GM12878 (cell line): ENCODE data around the gene GAREM1. TPM values are rescaled to one million over a fixed set of nuclear protein-coding genes. Genes with fewer than 3 reads are reported as not detected.

Experiments used
- ATAC-seq: fragments of 200-7000 bp; cut with Tn5 transposase; 3 replicates; pipeline ENCODE4 v1.9.1; 2020; ENCODE audit warnings: mild to moderate bottlenecking, moderate library complexity
- BruUV-seq: library from RNA; stranded (reverse); fragments of 400-500 nt; replicated peaks from 2 replicates; lab custom pipeline; 2021; lab: Mats Ljungman, UMichigan
- CTCF ChIA-PET: fragments of 300-600 bp; sonication (Branson Sonifier 250); formaldehyde crosslinking; extraction: SDS; loops from one replicate; lab custom pipeline; 2021; ENCODE audit warnings: inconsistent platforms; lab: Yijun Ruan, JAX
- POLR2A ChIA-PET: fragments of 350-600 bp; formaldehyde crosslinking; extraction: SDS; loops from one replicate; lab custom pipeline; 2021; ENCODE audit warnings: inconsistent platforms; lab: Charles Lee
- RAD21 ChIA-PET: fragments of 300-600 bp; sonication (Branson Sonifier 250); formaldehyde crosslinking; loops from one replicate; lab custom pipeline; 2023; ENCODE audit warnings: antibody characterized with exemption; ENCODE audit not compliant: unreplicated experiment; lab: Charles Lee
- SMC1A ChIA-PET: fragments of 300-600 bp; sonication (Branson Sonifier 250); formaldehyde crosslinking; loops from one replicate; lab custom pipeline; 2023; ENCODE audit not compliant: unreplicated experiment, uncharacterized antibody; lab: Charles Lee
- DNase-seq: peaks from one replicate; pipeline ENCODE4 v3.0.0-alpha.2; 2011; ENCODE audit warnings: low read depth, low spot score
- FAIRE-seq: peaks from 3 replicates; lab custom pipeline; 2011; peaks lifted over from hg19 to GRCh38; lab: Jason Lieb, UNC
- H2AFZ ChIP-seq: 2 replicates; pipeline ENCODE4 v1.6.0; 2011; ENCODE audit warnings: low read depth, low read length, control low read depth; ENCODE audit not compliant: control insufficient read depth
- H3K27ac ChIP-seq: 2 replicates; pipeline ENCODE4 v1.5.1; 2011; ENCODE audit warnings: control low read depth; ENCODE audit not compliant: control insufficient read depth, insufficient read depth
- H3K27me3 ChIP-seq, 2 experiments: replicated peaks in 1 of 2; 2 replicates each; pipeline versions ENCODE4 v1.6.0 to v1.6.1; 2011; ENCODE audit warnings: low read length in 1 of 2; ENCODE audit not compliant: control insufficient read depth in 2 of 2, insufficient read depth in 2 of 2
- H3K36me3 ChIP-seq, 2 experiments: 2 replicates each; pipeline ENCODE4 v1.5.1; 2011; ENCODE audit warnings: low read length in 1 of 2; ENCODE audit not compliant: control insufficient read depth in 2 of 2, insufficient read depth in 2 of 2
- H3K4me1 ChIP-seq: 2 replicates; pipeline ENCODE4 v1.6.1; 2011; ENCODE audit warnings: mild to moderate bottlenecking, low read length, moderate library complexity, mixed read lengths; ENCODE audit not compliant: control insufficient read depth, insufficient read depth
- H3K4me2 ChIP-seq: 2 replicates; pipeline ENCODE4 v1.6.0; 2011; ENCODE audit warnings: control low read depth; ENCODE audit not compliant: control insufficient read depth, insufficient read depth
- H3K4me3 ChIP-seq: fragments of 200-600 bp; sonication (generic); 2 replicates; pipeline ENCODE4 v1.5.1; 2016
- H3K79me2 ChIP-seq: 2 replicates; pipeline ENCODE4 v1.6.0; 2011; ENCODE audit warnings: low read length; ENCODE audit not compliant: control insufficient read depth, insufficient read depth
- H3K9ac ChIP-seq: 2 replicates; pipeline ENCODE4 v1.8.0; 2011; ENCODE audit warnings: low read length, control low read depth, mixed read lengths; ENCODE audit not compliant: control insufficient read depth, insufficient read depth
- H3K9me3 ChIP-seq: replicated peaks from 3 replicates; pipeline ENCODE4 v1.5.1; 2011; ENCODE audit warnings: mild to moderate bottlenecking, low read length; ENCODE audit not compliant: control insufficient read depth, insufficient read depth
- H4K20me1 ChIP-seq: 2 replicates; pipeline ENCODE4 v1.6.0; 2011; ENCODE audit not compliant: control insufficient read depth, insufficient read depth
- BACH1 ChIP-seq: fragments of 450-650 bp; IDR thresholded peaks from 2 replicates; pipeline ENCODE4 v1.6.1; 2017; ENCODE audit warnings: mild to moderate bottlenecking, borderline replicate concordance
- CBFB ChIP-seq: IDR thresholded peaks from 2 replicates; pipeline ENCODE4 v1.6.1; 2016; ENCODE audit warnings: antibody characterized with exemption, low read depth
- CEBPB ChIP-seq, 2 experiments: fragments of 150-350 bp in 1 of 2; IDR thresholded peaks; 2 replicates each; pipeline ENCODE4 v1.6.1; 2012 to 2014; ENCODE audit warnings: low read depth in 2 of 2, low read length in 2 of 2, borderline replicate concordance in 1 of 2, inconsistent platforms in 1 of 2
- ESRRA ChIP-seq: IDR thresholded peaks from 2 replicates; pipeline ENCODE4 v1.6.1; 2012; ENCODE audit warnings: mild to moderate bottlenecking, low read length, improper control_type of control experiment
- ETV6 ChIP-seq, 2 experiments: fragments of 450-650 bp in 1 of 2; IDR thresholded peaks in 1 of 2; conservative IDR thresholded peaks in 1 of 2; 2 replicates each; pipeline ENCODE4 v1.6.1; 2014; ENCODE audit warnings: antibody characterized with exemption in 1 of 2, borderline replicate concordance in 1 of 2, low read depth in 1 of 2, mild to moderate bottlenecking in 1 of 2, moderate library complexity in 1 of 2
- IRF4 ChIP-seq: IDR thresholded peaks from 2 replicates; pipeline ENCODE4 v1.6.1; 2011; ENCODE audit warnings: low read depth, low read length
- NFIC ChIP-seq: IDR thresholded peaks from 2 replicates; pipeline ENCODE4 v1.6.1; 2012; ENCODE audit warnings: low read depth, mild to moderate bottlenecking, inconsistent platforms, low read length, moderate library complexity
- NR2C1 ChIP-seq: fragments of 450-650 bp; IDR thresholded peaks from 2 replicates; pipeline ENCODE4 v1.6.1; 2017; ENCODE audit warnings: antibody characterized with exemption, mild to moderate bottlenecking, moderate library complexity
- POLR2AphosphoS5 ChIP-seq: IDR thresholded peaks from 2 replicates; pipeline ENCODE4 v1.6.1; 2011; ENCODE audit warnings: mild to moderate bottlenecking, low read length, inconsistent platforms
- RAD21 ChIP-seq: IDR thresholded peaks from 2 replicates; pipeline ENCODE4 v1.6.1; 2011; ENCODE audit warnings: mild to moderate bottlenecking, low read depth, low read length, moderate library complexity; ENCODE audit not compliant: insufficient read depth
- SMAD1 ChIP-seq: fragments of 450-650 bp; IDR thresholded peaks from 2 replicates; pipeline ENCODE4 v1.6.1; 2018; ENCODE audit warnings: mild to moderate bottlenecking, low read depth; ENCODE audit not compliant: partially characterized antibody
- SREBF1 ChIP-seq: IDR thresholded peaks from 2 replicates; pipeline ENCODE4 v1.6.1; 2012; ENCODE audit warnings: mild to moderate bottlenecking, low read length
- SUZ12 ChIP-seq: fragments of 200-600 bp; sonication (generic); IDR thresholded peaks from one replicate; pipeline ENCODE4 v1.6.1; 2018; ENCODE audit warnings: antibody characterized with exemption, mild to moderate bottlenecking; ENCODE audit not compliant: unreplicated experiment
- TCF7 ChIP-seq: IDR thresholded peaks from 2 replicates; pipeline ENCODE4 v1.6.1; 2014; ENCODE audit warnings: antibody characterized with exemption, borderline replicate concordance
- ZNF207 ChIP-seq: fragments of 450-650 bp; IDR thresholded peaks from 2 replicates; pipeline ENCODE4 v1.6.1; 2014; ENCODE audit warnings: antibody characterized with exemption, mild to moderate bottlenecking, borderline replicate concordance
- WGBS: methylation state at CpG from one replicate; pipeline ENCODE4 v1.1.6; 2016; ENCODE audit warnings: low lambda C conversion rate; ENCODE audit not compliant: insufficient replicate concordance, insufficient coverage; ENCODE audit errors: missing lambda C conversion rate; 5-methylcytosine and 5-hydroxymethylcytosine counted together
- in situ Hi-C: fragments of 300-500 bp; cut with MboI; formaldehyde crosslinking; loops from 9 replicates; pipeline ENCODE4 v1.14.3; 2018; ENCODE audit warnings: mixed read lengths
- intact Hi-C: fragments of 100-400 bp; cut with micrococcal nuclease; formaldehyde crosslinking; loops from one replicate; pipeline ENCODE4 v1.14.2; 2022; ENCODE audit not compliant: unreplicated experiment
- polyA plus RNA-seq, 11 experiments: library from polyadenylated mRNA; depleted of rRNA in 4 of 11; unstranded in 6 of 11; stranded (reverse) in 5 of 11; fragments of >200 nt; fragmentation: Nextera tagmentation in 4 of 11; fragmentation: Illumina TruSeq in 1 of 11; extraction: Ambion mirVana in 4 of 11; extraction: Trizol in 1 of 11; gene quantifications; 1 replicate in 1 of 11; 2 replicates in 10 of 11; pipeline versions ENCODE4 v1.2.1 to v1.2.3, GENCODE V29; 2011 to 2016; ENCODE audit warnings: inconsistent platforms in 2 of 11, missing spikeins in 2 of 11, low read depth in 1 of 11
- total RNA-seq, 4 experiments: library from RNA; depleted of rRNA in 3 of 4; stranded (reverse); fragments of >200 nt in 3 of 4; fragmentation: Illumina TruSeq in 1 of 4; extraction: Trizol in 1 of 4; gene quantifications; 2 replicates each; pipeline versions ENCODE4 v1.2.1 to v1.2.3, GENCODE V29; 2013 to 2021
- TF ChIP-seq, protein P1 (sequence below): fragments of 450-650 bp; IDR thresholded peaks from 2 replicates; pipeline ENCODE4 v1.6.1; 2014; ENCODE audit warnings: mild to moderate bottlenecking
- TF ChIP-seq, protein P2 (sequence below): fragments of 450-650 bp; IDR thresholded peaks from 2 replicates; pipeline ENCODE4 v1.6.1; 2017; ENCODE audit warnings: antibody characterized with exemption, mild to moderate bottlenecking, moderate library complexity
- TF ChIP-seq, protein P3 (sequence below): IDR thresholded peaks from 2 replicates; pipeline ENCODE4 v1.6.1; 2011; ENCODE audit warnings: low read depth, mild to moderate bottlenecking, low read length, moderate library complexity, borderline replicate concordance; ENCODE audit errors: extremely low read depth

Gene GAREM1
- total and polyA plus RNA-seq, 10 of the 15 experiments (the other 5 are each of a cell fraction or from before 2014, with no cell fraction given) = 0.05 to 0.29 (median 0.05) TPM; not detected in 7

DNA sequence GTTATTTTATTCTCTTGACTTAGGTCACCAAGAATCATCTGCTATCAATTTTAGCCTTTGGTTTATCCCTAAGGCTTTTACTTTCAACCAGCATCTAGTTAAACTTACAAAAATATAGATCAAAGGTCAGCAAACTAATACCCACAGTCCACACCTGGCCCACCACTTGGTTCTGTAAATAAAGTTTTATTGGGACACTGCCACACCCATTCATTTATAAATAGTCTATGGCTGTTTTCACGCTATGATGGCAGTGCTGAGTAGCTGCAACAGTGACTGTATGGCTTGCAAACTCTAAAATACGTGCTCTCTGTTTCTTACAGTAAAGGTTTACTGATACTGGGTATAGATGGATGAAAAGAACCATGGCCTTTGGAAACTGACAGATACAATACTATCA is 173.8 kb downstream of the GAREM1 start (continued):
- TF ChIP-seq POLR2AphosphoS5 = no peak
- TF ChIP-seq SREBF1 = no peak
- TF ChIP-seq, protein P1, sequence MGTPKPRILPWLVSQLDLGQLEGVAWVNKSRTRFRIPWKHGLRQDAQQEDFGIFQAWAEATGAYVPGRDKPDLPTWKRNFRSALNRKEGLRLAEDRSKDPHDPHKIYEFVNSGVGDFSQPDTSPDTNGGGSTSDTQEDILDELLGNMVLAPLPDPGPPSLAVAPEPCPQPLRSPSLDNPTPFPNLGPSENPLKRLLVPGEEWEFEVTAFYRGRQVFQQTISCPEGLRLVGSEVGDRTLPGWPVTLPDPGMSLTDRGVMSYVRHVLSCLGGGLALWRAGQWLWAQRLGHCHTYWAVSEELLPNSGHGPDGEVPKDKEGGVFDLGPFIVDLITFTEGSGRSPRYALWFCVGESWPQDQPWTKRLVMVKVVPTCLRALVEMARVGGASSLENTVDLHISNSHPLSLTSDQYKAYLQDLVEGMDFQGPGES = no peak
- no peak for TF ChIP-seq ESRRA
- TF ChIP-seq TCF7 = no peak
- no peak for TF ChIP-seq BACH1
- TF ChIP-seq IRF4 = no peak
- TF ChIP-seq CBFB = no peak
- no peak for TF ChIP-seq NR2C1

DNA sequence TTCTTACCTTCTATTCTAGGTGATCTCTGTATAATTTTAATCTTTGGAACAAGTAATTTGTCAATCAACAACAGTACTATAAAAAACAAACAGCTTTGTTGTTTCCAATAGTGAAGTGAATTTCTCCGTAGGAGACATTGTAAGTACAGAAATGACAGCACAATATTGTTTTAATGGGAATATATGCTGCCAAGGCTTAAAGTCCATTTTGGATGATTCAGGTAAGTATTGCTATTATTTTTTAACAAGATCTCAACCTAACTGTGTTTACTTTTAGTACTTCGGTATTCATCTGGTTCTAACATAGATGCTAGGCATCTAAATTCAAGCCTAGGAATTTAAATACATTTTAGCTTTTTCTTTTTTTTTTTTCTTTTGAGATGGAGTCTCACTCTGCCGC is 175.1 kb downstream of the GAREM1 start:
- H3K4me1 ChIP-seq = no peaks in the 10 kb centered on the region
- SMC1A ChIA-PET = interaction anchor here (0.6 kb wide), 1 partner anchor 111 kb away, joined by 3 read pairs; no protein-coding TSS in a partner anchor
- CTCF ChIA-PET = interaction anchor here (0.6 to 0.9 kb wide), 2 partner anchors 35 to 257 kb away, joined by 3 read pairs; no protein-coding TSS in a partner anchor
- no peak overlapping the region for H2AFZ ChIP-seq
- H4K20me1 ChIP-seq = no peaks in the 10 kb centered on the region
- H3K4me3 ChIP-seq = no peak overlapping the region
- no TSS peak for BruUV-seq
- no peaks in the 10 kb centered on the region for H3K9me3 ChIP-seq
- no peaks in the 10 kb centered on the region for H3K79me2 ChIP-seq
- no peaks in the 10 kb centered on the region for H3K27me3 ChIP-seq
- intact Hi-C loops = no loop called here
- POLR2A ChIA-PET = no interaction called here
- RAD21 ChIA-PET = no interaction called here
- ATAC-seq = no peak
- WGBS = 41% methylated on average over 2 of the region's 3 CpGs
- H3K4me2 ChIP-seq = no peak overlapping the region
- H3K9ac ChIP-seq = no peak overlapping the region
- H3K36me3 ChIP-seq = no peaks in the 10 kb centered on the region
- no peak for FAIRE-seq
- in situ Hi-C loops = no loop called here
- H3K27ac ChIP-seq = no peak overlapping the region
- no peak for DNase-seq
- TF ChIP-seq SUZ12 = no peak
- no peak for TF ChIP-seq RAD21
- TF ChIP-seq CEBPB (IDR thresholded peaks at IDR 0.05; ENCODE audit: borderline replicate concordance in 1 of 2, low read depth in 2 of 2, low read length in 2 of 2) = no peak
- no peak for TF ChIP-seq ZNF207
- TF ChIP-seq, protein P1 = no peak
- TF ChIP-seq, protein P2, sequence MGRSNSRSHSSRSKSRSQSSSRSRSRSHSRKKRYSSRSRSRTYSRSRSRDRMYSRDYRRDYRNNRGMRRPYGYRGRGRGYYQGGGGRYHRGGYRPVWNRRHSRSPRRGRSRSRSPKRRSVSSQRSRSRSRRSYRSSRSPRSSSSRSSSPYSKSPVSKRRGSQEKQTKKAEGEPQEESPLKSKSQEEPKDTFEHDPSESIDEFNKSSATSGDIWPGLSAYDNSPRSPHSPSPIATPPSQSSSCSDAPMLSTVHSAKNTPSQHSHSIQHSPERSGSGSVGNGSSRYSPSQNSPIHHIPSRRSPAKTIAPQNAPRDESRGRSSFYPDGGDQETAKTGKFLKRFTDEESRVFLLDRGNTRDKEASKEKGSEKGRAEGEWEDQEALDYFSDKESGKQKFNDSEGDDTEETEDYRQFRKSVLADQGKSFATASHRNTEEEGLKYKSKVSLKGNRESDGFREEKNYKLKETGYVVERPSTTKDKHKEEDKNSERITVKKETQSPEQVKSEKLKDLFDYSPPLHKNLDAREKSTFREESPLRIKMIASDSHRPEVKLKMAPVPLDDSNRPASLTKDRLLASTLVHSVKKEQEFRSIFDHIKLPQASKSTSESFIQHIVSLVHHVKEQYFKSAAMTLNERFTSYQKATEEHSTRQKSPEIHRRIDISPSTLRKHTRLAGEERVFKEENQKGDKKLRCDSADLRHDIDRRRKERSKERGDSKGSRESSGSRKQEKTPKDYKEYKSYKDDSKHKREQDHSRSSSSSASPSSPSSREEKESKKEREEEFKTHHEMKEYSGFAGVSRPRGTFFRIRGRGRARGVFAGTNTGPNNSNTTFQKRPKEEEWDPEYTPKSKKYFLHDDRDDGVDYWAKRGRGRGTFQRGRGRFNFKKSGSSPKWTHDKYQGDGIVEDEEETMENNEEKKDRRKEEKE = no peak
- TF ChIP-seq POLR2AphosphoS5 = no peak
- no peak for TF ChIP-seq NFIC
- TF ChIP-seq BACH1 = no peak
- TF ChIP-seq ETV6 (conservative IDR thresholded peaks at IDR 0.05 in 1 of 2, IDR thresholded peaks at IDR 0.05 in 1 of 2; ENCODE audit: borderline replicate concordance in 1 of 2, low read depth in 1 of 2) = no peak
- TF ChIP-seq, protein P3, sequence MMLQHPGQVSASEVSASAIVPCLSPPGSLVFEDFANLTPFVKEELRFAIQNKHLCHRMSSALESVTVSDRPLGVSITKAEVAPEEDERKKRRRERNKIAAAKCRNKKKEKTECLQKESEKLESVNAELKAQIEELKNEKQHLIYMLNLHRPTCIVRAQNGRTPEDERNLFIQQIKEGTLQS = no peak
- TF ChIP-seq SMAD1 = no peak
